Measurements from ENCODE around the gene HTR7.

DNA sequence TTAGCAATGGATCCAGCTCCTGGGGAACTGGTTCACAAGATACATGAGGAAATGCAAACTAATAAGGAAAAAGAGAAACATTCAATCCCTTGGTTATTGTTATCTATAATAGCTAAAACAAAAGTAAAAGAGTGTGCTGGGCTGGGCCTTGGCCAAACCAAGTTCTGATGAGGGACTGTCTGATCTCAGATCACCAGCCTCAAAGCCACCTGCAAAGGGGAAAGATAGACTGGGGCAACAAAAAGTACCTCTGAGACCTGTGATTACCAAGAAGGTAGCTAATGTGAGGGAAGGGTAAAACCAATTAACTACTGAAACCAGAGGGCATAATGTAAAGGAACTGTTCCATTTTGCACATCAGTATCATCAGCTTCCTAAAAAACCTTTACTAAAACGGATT is 51.2 kb downstream of the HTR7 start:
- no peak for TF ChIP-seq MAX (IDR thresholded peaks at IDR 0.05)
- TF ChIP-seq CTCF (IDR thresholded peaks at IDR 0.05), result no peak
- TF ChIP-seq EP300 (IDR thresholded peaks at IDR 0.05), result no peak
- no peak for TF ChIP-seq SMC3 (IDR thresholded peaks at IDR 0.05)
- TF ChIP-seq MAFK (IDR thresholded peaks at IDR 0.05; ENCODE audit: partially characterized antibody), result no peak
- no peak for TF ChIP-seq POLR2A (IDR thresholded peaks at IDR 0.05; ENCODE audit: low read length)
- TF ChIP-seq NR3C1 (IDR thresholded peaks at IDR 0.05), result no peak
- TF ChIP-seq, protein P1, sequence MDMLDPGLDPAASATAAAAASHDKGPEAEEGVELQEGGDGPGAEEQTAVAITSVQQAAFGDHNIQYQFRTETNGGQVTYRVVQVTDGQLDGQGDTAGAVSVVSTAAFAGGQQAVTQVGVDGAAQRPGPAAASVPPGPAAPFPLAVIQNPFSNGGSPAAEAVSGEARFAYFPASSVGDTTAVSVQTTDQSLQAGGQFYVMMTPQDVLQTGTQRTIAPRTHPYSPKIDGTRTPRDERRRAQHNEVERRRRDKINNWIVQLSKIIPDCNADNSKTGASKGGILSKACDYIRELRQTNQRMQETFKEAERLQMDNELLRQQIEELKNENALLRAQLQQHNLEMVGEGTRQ (IDR thresholded peaks at IDR 0.05), result no peak

Measured in A549 (cell line).